Endothelial cell of umbilical vein (primary cell): ENCODE results near the gene S100A13. TPM values are rescaled to one million over a fixed set of nuclear protein-coding genes. Genes with fewer than 3 reads are reported as not detected.
"Not testable (repeated sequence)": the region's sequence is repeated elsewhere in the genome, so short reads cannot be mapped to it uniquely, and the experiment has no call there.

Experiments used
- BruUV-seq: library from RNA; stranded (reverse); fragments of 400-500 nt; replicated peaks from 2 replicates; lab custom pipeline; 2021; lab: Mats Ljungman, UMichigan
- CTCF ChIA-PET: fragments of 300-600, 350-600 bp; sonication (Branson Sonifier 250); formaldehyde crosslinking; loops from one replicate; lab custom pipeline; 2021; ENCODE audit warnings: antibody characterized with exemption, inconsistent platforms; lab: Charles Lee
- POLR2A ChIA-PET: fragments of 300-600, 350-600 bp; sonication (Branson Sonifier 250); formaldehyde crosslinking; loops from one replicate; lab custom pipeline; 2021; ENCODE audit warnings: antibody characterized with exemption, inconsistent platforms; lab: Charles Lee
- DNase-seq: peaks from one replicate; pipeline ENCODE4 v3.0.0-alpha.2; 2011; ENCODE audit warnings: low read depth, low spot score
- FAIRE-seq: peaks from 2 replicates; lab custom pipeline; 2011; peaks lifted over from hg19 to GRCh38; lab: Jason Lieb, UNC
- H2AFZ ChIP-seq: 2 replicates; pipeline ENCODE4 v1.6.0; 2012; ENCODE audit warnings: low read depth, low read length, control low read depth, inconsistent platforms
- H3K27ac ChIP-seq: 2 replicates; pipeline ENCODE4 v1.5.1; 2011; ENCODE audit warnings: low read depth, mild to moderate bottlenecking, control low read depth, low read length, moderate library complexity; ENCODE audit not compliant: insufficient read depth
- H3K27me3 ChIP-seq, 2 experiments: 2 replicates each; pipeline versions ENCODE4 v1.6.0 to v1.6.1; 2011; ENCODE audit warnings: low read length in 2 of 2, mixed read lengths in 1 of 2; ENCODE audit not compliant: control insufficient read depth in 2 of 2, insufficient read depth in 2 of 2
- H3K36me3 ChIP-seq, 2 experiments: 2 replicates in 1 of 2; 3 replicates in 1 of 2; pipeline ENCODE4 v1.5.1; 2011; ENCODE audit warnings: low read length in 2 of 2, mild to moderate bottlenecking in 1 of 2, moderate library complexity in 1 of 2; ENCODE audit not compliant: control insufficient read depth in 2 of 2, insufficient read depth in 2 of 2; ENCODE audit errors: extremely low read depth in 1 of 2
- H3K4me1 ChIP-seq: 3 replicates; pipeline ENCODE4 v1.5.1; 2011; ENCODE audit warnings: mild to moderate bottlenecking, low read length; ENCODE audit not compliant: control insufficient read depth, insufficient read depth; ENCODE audit errors: extremely low read depth
- H3K4me2 ChIP-seq: 2 replicates; pipeline ENCODE4 v1.6.1; 2011; ENCODE audit warnings: low read length, control low read depth, mixed read lengths; ENCODE audit not compliant: insufficient read depth
- H3K4me3 ChIP-seq, 3 experiments: fragments of 200-600 bp in 1 of 3; sonication (generic), shearing (Covaris generic) in 1 of 3; replicated peaks in 1 of 3; 2 replicates each; pipeline ENCODE4 v1.5.1; 2011 to 2016; ENCODE audit warnings: control low read depth in 3 of 3, low read length in 3 of 3, mild to moderate bottlenecking in 2 of 3, inconsistent platforms in 1 of 3, low read depth in 1 of 3, moderate library complexity in 1 of 3; ENCODE audit not compliant: insufficient read depth in 1 of 3
- H3K79me2 ChIP-seq: 2 replicates; pipeline ENCODE4 v1.6.0; 2012; ENCODE audit warnings: low read length, inconsistent platforms; ENCODE audit not compliant: control insufficient read depth, insufficient read depth
- H3K9ac ChIP-seq: replicated peaks from 2 replicates; pipeline ENCODE3; 2011; ENCODE audit warnings: low read length, control low read depth; ENCODE audit not compliant: insufficient read depth; ENCODE audit errors: extremely low read depth
- H3K9me1 ChIP-seq: replicated peaks from 3 replicates; pipeline ENCODE4 v1.6.0; 2011; ENCODE audit warnings: mild to moderate bottlenecking, low read length; ENCODE audit not compliant: control insufficient read depth, insufficient read depth; ENCODE audit errors: extremely low read depth
- H3K9me3 ChIP-seq: replicated peaks from 2 replicates; pipeline ENCODE4 v1.5.1; 2012; ENCODE audit warnings: low read length, inconsistent platforms; ENCODE audit not compliant: control insufficient read depth, insufficient read depth
- H4K20me1 ChIP-seq: replicated peaks from 2 replicates; pipeline ENCODE3; 2011; ENCODE audit warnings: mild to moderate bottlenecking, low read length; ENCODE audit not compliant: control insufficient read depth, insufficient read depth; ENCODE audit errors: extremely low read depth
- EZH2 ChIP-seq: IDR thresholded peaks from 2 replicates; pipeline ENCODE4 v1.6.1; 2012; ENCODE audit warnings: borderline replicate concordance, low read depth, mild to moderate bottlenecking, moderate library complexity, low read length, inconsistent platforms; ENCODE audit not compliant: severe bottlenecking
- FOS ChIP-seq: IDR thresholded peaks from 2 replicates; pipeline ENCODE4 v1.6.1; 2011; ENCODE audit warnings: mild to moderate bottlenecking, low read length, moderate library complexity, borderline replicate concordance; ENCODE audit not compliant: insufficient read depth
- GATA2 ChIP-seq: IDR thresholded peaks from 2 replicates; pipeline ENCODE4 v1.7.0; 2011; ENCODE audit warnings: low read depth, mild to moderate bottlenecking, moderate library complexity, mixed read lengths, low read length; ENCODE audit not compliant: insufficient read length, insufficient read depth
- JUN ChIP-seq: IDR thresholded peaks from 2 replicates; pipeline ENCODE4 v1.6.1; 2011; ENCODE audit warnings: borderline replicate concordance, low read depth; ENCODE audit not compliant: insufficient read length, insufficient read depth
- POLR2AphosphoS5 ChIP-seq: IDR thresholded peaks from 2 replicates; pipeline ENCODE4 v1.6.1; 2012; ENCODE audit warnings: low read depth, mild to moderate bottlenecking, control low read depth, low read length, moderate library complexity; ENCODE audit not compliant: insufficient read depth
- dilution Hi-C: fragments of 300-500 bp; cut with MboI; formaldehyde crosslinking; loops from one replicate; pipeline ENCODE4 v1.15.0; 2019; ENCODE audit warnings: low sequenced_read_pairs; ENCODE audit not compliant: extremely low pct_ligation_motif_present
- intact Hi-C: fragments of 100-400 bp; cut with micrococcal nuclease; formaldehyde crosslinking; loops from one replicate; pipeline ENCODE4 v1.10.0; 2022
- polyA plus RNA-seq, 4 experiments: library from polyadenylated mRNA; depleted of rRNA in 3 of 4; stranded (reverse) in 3 of 4; unstranded in 1 of 4; fragments of >200 nt; gene quantifications; 2 replicates each; pipeline versions ENCODE4 v1.2.1 to v1.2.3, GENCODE V29; 2011 to 2012; ENCODE audit warnings: missing spikeins in 1 of 4
- total RNA-seq: library from RNA; stranded (reverse); gene quantifications from 2 replicates; pipeline ENCODE4 v1.2.3, GENCODE V29; 2021
- TF ChIP-seq, protein P1 (sequence below), 2 donors: IDR thresholded peaks; 1 replicate in 1 of 2; 2 replicates in 1 of 2; pipeline ENCODE4 v1.5.1; 2011; ENCODE audit warnings: low read length in 2 of 2, mild to moderate bottlenecking in 2 of 2, moderate library complexity in 2 of 2, control low read depth in 1 of 2, inconsistent platforms in 1 of 2, low read depth in 1 of 2; ENCODE audit not compliant: insufficient read depth in 1 of 2; ENCODE audit errors: extremely low read depth in 1 of 2

Gene S100A13
- total and polyA plus RNA-seq, 2 donors (not counting 3 experiments of a cell fraction or from before 2014, with no cell fraction given): 155 to 360 TPM

GRCh38 chr1:153673511-153673910 is 46.2 kb upstream of the S100A13 start:
- H3K4me3 ChIP-seq: no peak overlapping the region
- DNase-seq (no peak), FAIRE-seq (no peak)
- H2AFZ ChIP-seq: no peak overlapping the region
- no TSS peak for BruUV-seq
- no peaks in the 10 kb centered on the region for H3K9me3 ChIP-seq
- H3K79me2 ChIP-seq: peaks cover 22% of the 10 kb centered on the region
- dilution Hi-C loops: no loop called here
- H3K36me3 ChIP-seq: peaks cover under 1 to 4% of the 10 kb centered on the region in 2 experiments
- H3K27me3 ChIP-seq: no peaks in the 10 kb centered on the region
- no peak overlapping the region for H3K9ac ChIP-seq
- no peak overlapping the region for H3K27ac ChIP-seq
- TF ChIP-seq EZH2: no peak
- no peak for TF ChIP-seq FOS
- no peak for TF ChIP-seq GATA2
- TF ChIP-seq, protein P1, sequence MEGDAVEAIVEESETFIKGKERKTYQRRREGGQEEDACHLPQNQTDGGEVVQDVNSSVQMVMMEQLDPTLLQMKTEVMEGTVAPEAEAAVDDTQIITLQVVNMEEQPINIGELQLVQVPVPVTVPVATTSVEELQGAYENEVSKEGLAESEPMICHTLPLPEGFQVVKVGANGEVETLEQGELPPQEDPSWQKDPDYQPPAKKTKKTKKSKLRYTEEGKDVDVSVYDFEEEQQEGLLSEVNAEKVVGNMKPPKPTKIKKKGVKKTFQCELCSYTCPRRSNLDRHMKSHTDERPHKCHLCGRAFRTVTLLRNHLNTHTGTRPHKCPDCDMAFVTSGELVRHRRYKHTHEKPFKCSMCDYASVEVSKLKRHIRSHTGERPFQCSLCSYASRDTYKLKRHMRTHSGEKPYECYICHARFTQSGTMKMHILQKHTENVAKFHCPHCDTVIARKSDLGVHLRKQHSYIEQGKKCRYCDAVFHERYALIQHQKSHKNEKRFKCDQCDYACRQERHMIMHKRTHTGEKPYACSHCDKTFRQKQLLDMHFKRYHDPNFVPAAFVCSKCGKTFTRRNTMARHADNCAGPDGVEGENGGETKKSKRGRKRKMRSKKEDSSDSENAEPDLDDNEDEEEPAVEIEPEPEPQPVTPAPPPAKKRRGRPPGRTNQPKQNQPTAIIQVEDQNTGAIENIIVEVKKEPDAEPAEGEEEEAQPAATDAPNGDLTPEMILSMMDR (IDR thresholded peaks at IDR 0.05; ENCODE audit: extremely low read depth in 1 of 2, insufficient read depth in 1 of 2, low read depth in 1 of 2, low read length in 2 of 2): no peak
- TF ChIP-seq POLR2AphosphoS5: no peak
- TF ChIP-seq JUN: no peak
- no peaks in the 10 kb centered on the region for H4K20me1 ChIP-seq
- ChIA-PET POLR2A (no interaction called here), CTCF (no interaction called here)
- H3K9me1 ChIP-seq: no peaks in the 10 kb centered on the region
- no peak overlapping the region for H3K4me2 ChIP-seq
- peaks cover 19% of the 10 kb centered on the region for H3K4me1 ChIP-seq
- intact Hi-C loops: loop anchor here (5.0 kb wide), 1 partner anchor 41 kb away; the partner anchor contains the start of gene CHTOP

DNA sequence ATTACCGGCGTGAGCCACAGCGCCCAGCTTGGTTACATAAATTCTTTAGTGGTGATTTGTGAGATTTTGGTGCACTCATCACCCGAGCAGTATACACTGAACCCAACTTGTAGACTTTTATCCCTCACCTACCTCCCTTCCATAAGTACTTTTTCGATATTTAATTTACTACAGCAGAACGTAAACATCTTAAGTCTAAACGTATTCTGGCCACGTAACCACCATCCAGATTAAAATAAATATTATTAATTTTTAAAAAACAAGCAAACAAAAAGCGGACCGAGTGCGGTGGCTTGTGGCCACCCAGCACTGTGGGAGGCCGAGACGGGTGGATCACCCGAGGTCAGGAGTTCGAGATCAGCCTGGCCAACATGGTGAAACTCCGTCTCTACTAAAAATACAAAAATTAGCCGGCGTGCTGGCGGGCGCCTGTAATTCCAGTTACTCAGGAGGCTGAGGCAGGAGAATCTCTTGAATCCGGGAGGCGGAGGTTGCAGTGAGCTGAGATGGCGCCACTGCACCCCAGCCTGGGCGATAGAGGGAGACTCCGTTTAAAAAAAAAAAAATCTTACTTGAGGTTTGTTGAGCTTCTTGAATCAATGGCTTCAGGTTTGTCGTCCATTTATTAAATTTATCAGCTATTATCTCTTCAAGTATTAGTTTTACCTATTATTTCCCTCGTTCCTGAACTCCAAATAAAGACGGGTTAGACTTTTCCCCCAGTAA is 44.5 kb upstream of the S100A13 start:
- POLR2A ChIA-PET: interaction anchor here (1.4 to 1.6 kb wide), 2 partner anchors 37 to 45 kb away, joined by 4 to 6 read pairs; partner anchors contain the start of genes CHTOP and S100A13
- Histone ChIP-seq H3K4me3 (peak overlapping the region; percentile 21 to 71 (median 31)), H2AFZ (peak overlapping the region; percentile 70), H3K4me1 (peaks cover 11% of the 10 kb centered on the region), H3K36me3 (peaks cover 12 to 17% of the 10 kb centered on the region in 2 experiments), H3K79me2 (peaks cover 36% of the 10 kb centered on the region), H3K9ac (peak overlapping the region; percentile 68), H3K27ac (peak overlapping the region; percentile 58), H3K4me2 (peak overlapping the region; percentile 83)
- H4K20me1 ChIP-seq, BruUV-seq, DNase-seq, H3K27me3 ChIP-seq, H3K9me3 ChIP-seq, H3K9me1 ChIP-seq, dilution Hi-C loops: not testable (repeated sequence)
- intact Hi-C loops: loop anchor here (5.0 kb wide), 1 partner anchor 39 kb away; the partner anchor contains the start of gene CHTOP
- CTCF ChIA-PET: interaction anchor here (0.6 to 2.0 kb wide), 10 partner anchors 38 to 315 kb away, joined by 3 to 13 read pairs (median 4); partner anchors contain the start of genes CHTOP, INTS3, RAB13 and S100A13
- peak; percentile 80 for FAIRE-seq
